Upper lobe of right lung (tissue), 1 donor: Measurements from ENCODE around the gene PLCB1. TPM values are rescaled to one million over a fixed set of nuclear protein-coding genes. Genes with fewer than 3 reads are reported as not detected.
A peak's percentile ranks its signal among the peaks of the same experiment; 100 is the strongest.

Source experiments
- ATAC-seq: fragments of 200-7000 bp; cut with Tn5 transposase; one replicate; pipeline ENCODE4 v1.9.1; 2020; ENCODE audit warnings: mild to moderate bottlenecking, moderate library complexity
- DNase-seq: peaks from one replicate; pipeline ENCODE4 v3.0.0-alpha.2; 2020
- H3K27ac ChIP-seq: fragments of 200-600 bp; one replicate; pipeline ENCODE4 v1.8.0; 2022
- H3K27me3 ChIP-seq: fragments of 200-600 bp; one replicate; pipeline ENCODE4 v1.8.0; 2022; ENCODE audit warnings: mild to moderate bottlenecking
- H3K36me3 ChIP-seq: fragments of 200-600 bp; one replicate; pipeline ENCODE4 v1.8.0; 2022
- H3K4me1 ChIP-seq: fragments of 200-600 bp; one replicate; pipeline ENCODE4 v1.8.0; 2022
- H3K4me3 ChIP-seq: fragments of 200-600 bp; one replicate; pipeline ENCODE4 v1.8.0; 2022; ENCODE audit warnings: mild to moderate bottlenecking
- H3K9me3 ChIP-seq: fragments of 200-600 bp; one replicate; pipeline ENCODE4 v1.8.0; 2022
- CTCF ChIP-seq: fragments of 200-600 bp; IDR thresholded peaks from one replicate; pipeline ENCODE4 v1.8.0; 2022; ENCODE audit warnings: antibody characterized with exemption
- intact Hi-C: fragments of 100-400 bp; cut with DNase I; formaldehyde crosslinking; loops from one replicate; pipeline ENCODE4 v1.11.0; 2022
- long read RNA-seq: library from polyadenylated mRNA; unstranded; transcript quantifications from one replicate; pipeline ENCODE4 v2.0.0, GENCODE V29; 2021
- total RNA-seq: library from RNA; stranded (reverse); fragmentation: NEBNext Ultra II Directional; extraction: Animal tissue kit (Norgen Biotek cat#: 25700); gene quantifications from one replicate; pipeline ENCODE4 v1.2.1, GENCODE V29; 2021
- donor health status: DM: no; HTN: yes; CAD: no; lungs with severe emphysema.

Gene PLCB1
- total RNA-seq = 12.4 TPM
- long read RNA-seq, full-length matches to known transcripts = 2 of 5 reads
- long read RNA-seq, partial matches to known transcripts = 2 of 5 reads
- long read RNA-seq, other reads (novel, unspliced or antisense) = 1 of 5 reads

- H3K27ac ChIP-seq = peak within 1 kb of the TSS; percentile 48
- H3K4me3 ChIP-seq = peak within 1 kb of the TSS; percentile 57
- H3K9me3 ChIP-seq = no peaks in the 10 kb centered on the region
- peaks cover 17% of the 10 kb centered on the region for H3K27me3 ChIP-seq
- peaks cover 15% of the 10 kb centered on the region for H3K4me1 ChIP-seq
- TF ChIP-seq CTCF = peak; percentile 76
- ATAC-seq (peak; percentile 97), DNase-seq (peak; percentile 87)
- no peaks in the 10 kb centered on the region for H3K36me3 ChIP-seq
- intact Hi-C loops = no loop called here
Observed at GRCh38 chr20:8131598-8132483, at the start of gene PLCB1. Gene PLCB1, plus strand, starts transcription at chr20:8132266. Its CDS starts 386 bp downstream, at chr20:8132652.

DNA sequence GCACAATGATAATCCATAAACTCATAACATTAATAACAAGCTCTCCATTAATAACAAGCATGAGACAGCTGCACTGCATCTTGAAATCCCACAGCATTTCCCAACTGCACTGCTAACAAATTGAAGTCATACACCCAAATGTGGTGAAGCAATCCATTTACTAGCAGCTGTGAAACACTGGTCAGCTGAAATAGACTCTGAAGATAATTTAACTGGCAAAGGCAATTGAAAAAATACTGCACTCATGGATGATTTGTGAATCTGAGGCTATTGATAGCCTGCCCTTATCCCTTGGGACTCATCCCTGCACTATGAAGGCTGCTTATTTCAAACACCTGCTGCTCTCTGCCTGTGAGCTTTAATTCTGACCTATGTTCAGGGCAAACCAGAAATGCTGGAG, 49.1 kb upstream of the PLCB1 start:
- Histone ChIP-seq H3K27ac (no peak overlapping the region), H3K36me3 (no peaks in the 10 kb centered on the region), H3K27me3 (no peaks in the 10 kb centered on the region), H3K4me1 (no peaks in the 10 kb centered on the region), H3K9me3 (no peaks in the 10 kb centered on the region), H3K4me3 (no peak overlapping the region)
- DNase-seq = no peak
- ATAC-seq = peak; percentile 50
- intact Hi-C loops = no loop called here
- no peak for TF ChIP-seq CTCF

DNA sequence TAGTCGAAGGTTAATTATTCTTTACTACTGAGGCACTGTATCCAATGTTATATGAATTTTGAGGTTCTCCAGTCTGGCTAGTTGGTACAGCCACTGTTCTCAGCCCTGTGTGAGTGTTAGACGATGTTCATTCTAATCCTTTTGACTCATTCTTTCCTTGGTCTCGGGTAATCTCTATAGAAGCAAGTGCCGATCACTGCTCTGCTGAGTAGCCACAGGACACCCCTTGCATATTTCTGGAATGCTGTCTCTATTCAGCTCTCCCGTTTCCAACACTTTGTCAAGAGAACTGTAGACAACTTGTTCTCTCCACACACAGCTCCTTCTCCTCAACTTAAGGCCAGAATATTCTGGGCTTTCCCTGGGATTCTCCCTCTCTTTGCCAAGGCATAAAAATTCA, 42.4 kb upstream of the PLCB1 start:
- Histone ChIP-seq H3K36me3 (no peaks in the 10 kb centered on the region), H3K27me3 (no peaks in the 10 kb centered on the region), H3K27ac (no peak overlapping the region), H3K4me3 (no peak overlapping the region), H3K4me1 (peaks cover 8% of the 10 kb centered on the region), H3K9me3 (no peaks in the 10 kb centered on the region)
- ATAC-seq (no peak), DNase-seq (no peak)
- intact Hi-C loops = no loop called here
- TF ChIP-seq CTCF = no peak

GRCh38 chr20:8094415-8094818, 37.6 kb upstream of the PLCB1 start:
- no peak overlapping the region for H3K27ac ChIP-seq
- intact Hi-C loops = no loop called here
- DNase-seq (no peak), ATAC-seq (peak; percentile 62)
- TF ChIP-seq CTCF = no peak
- no peaks in the 10 kb centered on the region for H3K9me3 ChIP-seq
- H3K36me3 ChIP-seq = no peaks in the 10 kb centered on the region
- no peak overlapping the region for H3K4me3 ChIP-seq
- H3K4me1 ChIP-seq = peaks cover 10% of the 10 kb centered on the region
- H3K27me3 ChIP-seq = no peaks in the 10 kb centered on the region

DNA sequence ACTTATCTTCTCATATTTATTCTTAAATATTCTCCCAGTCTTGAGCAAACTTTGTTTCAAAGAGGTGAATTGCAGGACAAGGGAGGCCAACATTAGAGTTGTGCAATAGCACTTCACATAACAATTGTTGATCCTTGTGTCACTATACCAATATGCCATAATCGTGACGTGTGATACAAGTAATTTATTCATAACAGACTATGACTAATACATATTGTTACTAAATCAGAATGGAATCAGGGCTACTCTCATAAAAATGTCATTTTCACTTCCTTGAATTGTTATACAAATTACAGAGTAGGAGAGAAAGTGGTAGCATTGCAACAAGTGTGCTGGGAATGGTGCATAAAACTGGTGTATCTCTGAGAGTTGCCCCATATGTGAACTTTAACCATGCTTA, 37.2 kb upstream of the PLCB1 start:
- Histone ChIP-seq H3K36me3 (no peaks in the 10 kb centered on the region), H3K27me3 (no peaks in the 10 kb centered on the region), H3K4me1 (peaks cover 10% of the 10 kb centered on the region), H3K9me3 (no peaks in the 10 kb centered on the region), H3K27ac (peak overlapping the region; percentile 7), H3K4me3 (no peak overlapping the region)
- ATAC-seq (peak; percentile 69), DNase-seq (no peak)
- no peak for TF ChIP-seq CTCF
- intact Hi-C loops = no loop called here
